ENCODE results near the gene TMCO6. TPM values are rescaled to one million over a fixed set of nuclear protein-coding genes. Genes with fewer than 3 reads are reported as not detected.

TMCO6 gene
- polyA plus RNA-seq, 1 donor from 2014 or later: 23.5 TPM

GRCh38 chr5:140633501-140633900 is 5.8 kb upstream of the TMCO6 start:
- TF ChIP-seq MXI1 (conservative IDR thresholded peaks at IDR 0.05; ENCODE audit: poor library complexity, severe bottlenecking): no peak
- no peak for TF ChIP-seq TAF1 (IDR thresholded peaks at IDR 0.05; ENCODE audit: low read depth)
- TF ChIP-seq EP300 (conservative IDR thresholded peaks at IDR 0.05; ENCODE audit: poor library complexity, severe bottlenecking): no peak
- TF ChIP-seq EZH2 (IDR thresholded peaks at IDR 0.05; ENCODE audit: borderline replicate concordance, insufficient read depth, low read length, poor library complexity, severe bottlenecking): no peak
- TF ChIP-seq RAD21 (conservative IDR thresholded peaks at IDR 0.05): no peak
- TF ChIP-seq POLR2AphosphoS5 (IDR thresholded peaks at IDR 0.05): no peak
- no peak for TF ChIP-seq SMC3 (conservative IDR thresholded peaks at IDR 0.05; ENCODE audit: poor library complexity)
- TF ChIP-seq REST (IDR thresholded peaks at IDR 0.05; ENCODE audit: borderline replicate concordance): no peak
- no peak for TF ChIP-seq CTCF (IDR thresholded peaks at IDR 0.05; ENCODE audit: poor library complexity, severe bottlenecking)
- Histone ChIP-seq H4K20me1 (ENCODE audit: insufficient read depth) (no peaks in the 10 kb centered on the region), H3K36me3 (ENCODE audit: insufficient read depth, low read length) (no peaks in the 10 kb centered on the region), H3K9me2 (ENCODE audit: insufficient read depth, low read length) (no peaks in the 10 kb centered on the region), H2AFZ (ENCODE audit: low read depth, low read length) (no peak overlapping the region), H3K4me2 (ENCODE audit: low read length) (no peak overlapping the region), H3F3A (ENCODE audit: insufficient read depth, low read length, poor library complexity, severe bottlenecking) (no peaks in the 10 kb centered on the region), H3K4me3 (ENCODE audit: low read length) (no peak overlapping the region), H3K27me3 (ENCODE audit: insufficient read depth, low read depth, low read length) (no peaks in the 10 kb centered on the region), H3K9ac (ENCODE audit: low read length) (no peak overlapping the region), H3K9me3 (ENCODE audit: low read length) (no peaks in the 10 kb centered on the region), H3K79me2 (replicated peaks; ENCODE audit: insufficient read depth, low read length) (no peaks in the 10 kb centered on the region), H3K27ac (ENCODE audit: low read length) (no peak overlapping the region)

- H4K20me1 ChIP-seq (ENCODE audit: insufficient read depth): no peaks in the 10 kb centered on the region
- no peak overlapping the region for H2AFZ ChIP-seq (ENCODE audit: low read depth, low read length)
- H3K9ac ChIP-seq (ENCODE audit: low read length): no peak overlapping the region
- no peaks in the 10 kb centered on the region for H3K27me3 ChIP-seq (ENCODE audit: insufficient read depth, low read depth, low read length)
- H3K79me2 ChIP-seq (replicated peaks; ENCODE audit: insufficient read depth, low read length): no peaks in the 10 kb centered on the region
- no peaks in the 10 kb centered on the region for H3K36me3 ChIP-seq (ENCODE audit: insufficient read depth, low read length)
- no peaks in the 10 kb centered on the region for H3F3A ChIP-seq (ENCODE audit: insufficient read depth, low read length, poor library complexity, severe bottlenecking)
- no peak overlapping the region for H3K27ac ChIP-seq (ENCODE audit: low read length)
- H3K9me2 ChIP-seq (ENCODE audit: insufficient read depth, low read length): no peaks in the 10 kb centered on the region
- no peaks in the 10 kb centered on the region for H3K9me3 ChIP-seq (ENCODE audit: low read length)
- H3K4me2 ChIP-seq (ENCODE audit: low read length): no peak overlapping the region
- TF ChIP-seq REST (IDR thresholded peaks at IDR 0.05; ENCODE audit: borderline replicate concordance) (no peak), MXI1 (conservative IDR thresholded peaks at IDR 0.05; ENCODE audit: poor library complexity, severe bottlenecking) (no peak), CTCF (IDR thresholded peaks at IDR 0.05; ENCODE audit: poor library complexity, severe bottlenecking) (no peak), POLR2AphosphoS5 (IDR thresholded peaks at IDR 0.05) (no peak), EP300 (conservative IDR thresholded peaks at IDR 0.05; ENCODE audit: poor library complexity, severe bottlenecking) (no peak), EZH2 (IDR thresholded peaks at IDR 0.05; ENCODE audit: borderline replicate concordance, insufficient read depth, low read length, poor library complexity, severe bottlenecking) (no peak)
- no peak overlapping the region for H3K4me3 ChIP-seq (ENCODE audit: low read length)
Observed at GRCh38 chr5:140634103-140634502, 5.1 kb upstream of the TMCO6 start.

Measured in neural cell (in vitro differentiated cells).